ENCODE measurements around the gene VASH2. TPM values are rescaled to one million over a fixed set of nuclear protein-coding genes. Genes with fewer than 3 reads are reported as not detected.
"Not testable (repeated sequence)": the region's sequence is repeated elsewhere in the genome, so short reads cannot be mapped to it uniquely, and the experiment has no call there.

VASH2 gene
- total RNA-seq, 4 donors from 2014 or later = 1.5 TPM; not detected in 3

DNA sequence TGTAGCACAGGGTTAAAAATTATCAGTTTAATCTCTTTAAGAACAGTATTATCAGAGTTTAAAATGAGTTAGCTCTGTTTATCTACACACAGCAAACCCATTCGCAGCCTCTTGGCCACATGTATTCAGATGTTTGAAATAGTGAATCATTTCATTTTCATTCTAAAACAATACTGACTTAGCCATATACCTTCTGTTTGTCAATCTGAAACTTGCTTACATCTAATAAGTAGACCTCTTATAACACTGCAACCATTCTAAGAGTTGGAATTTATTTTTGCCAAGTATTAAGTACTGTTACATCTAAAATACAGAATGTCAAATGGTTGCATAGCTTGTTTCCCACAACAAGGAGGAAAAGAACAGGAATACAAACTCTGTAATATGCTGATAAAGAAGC is 39.9 kb downstream of the VASH2 start:
- intact Hi-C loops (cut with DNase I; ENCODE audit: low total_unique reads) = loop anchor here (10.0 kb wide), 1 partner anchor 325 kb away; no protein-coding TSS in a partner anchor
- peaks cover 0 to 30% of the 10 kb centered on the region in 2 donors for H3K36me3 ChIP-seq
- H3K27ac ChIP-seq = no peak overlapping the region

DNA sequence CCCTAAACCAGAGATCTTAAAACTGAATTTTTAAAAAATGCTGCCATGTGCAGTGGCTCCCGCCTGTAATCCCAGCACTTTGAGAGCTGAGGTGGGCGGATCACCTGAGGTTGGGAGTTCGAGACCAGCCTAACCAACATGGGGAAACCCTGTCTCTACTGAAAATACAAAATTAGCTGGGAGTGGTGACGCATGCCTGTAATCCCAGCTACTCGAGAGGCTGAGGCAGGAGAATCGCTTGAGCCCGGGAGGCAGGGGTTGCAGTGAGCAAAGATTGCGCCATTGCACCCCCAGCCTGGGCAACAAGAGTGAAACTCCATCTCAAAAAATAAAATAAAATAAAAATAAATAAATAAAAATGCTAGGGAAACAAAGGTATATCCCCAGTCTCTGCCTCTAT is 43.6 kb downstream of the VASH2 start:
- not testable (repeated sequence) for H3K4me1 ChIP-seq, ATAC-seq, H3K4me3 ChIP-seq, H3K27ac ChIP-seq, DNase-seq, H3K9me3 ChIP-seq, H3K27me3 ChIP-seq
- intact Hi-C loops (cut with DNase I; ENCODE audit: low total_unique reads) = loop anchor here (2.0 to 10.0 kb wide), 2 partner anchors 21 to 329 kb away; partner anchors contain the start of gene ANGEL2
- H3K36me3 ChIP-seq = peaks cover 0 to 63% of the 10 kb centered on the region in 2 donors
- in situ Hi-C loops (cut with MboI; ENCODE audit: low sequenced_read_pairs in 4 of 4) = loop anchor here (10.0 to 25.0 kb wide), 3 partner anchors 179 to 332 kb away; no protein-coding TSS in a partner anchor

More for the DNA sequence above, 39.9 kb downstream of the VASH2 start:
- TF ChIP-seq, protein P1, sequence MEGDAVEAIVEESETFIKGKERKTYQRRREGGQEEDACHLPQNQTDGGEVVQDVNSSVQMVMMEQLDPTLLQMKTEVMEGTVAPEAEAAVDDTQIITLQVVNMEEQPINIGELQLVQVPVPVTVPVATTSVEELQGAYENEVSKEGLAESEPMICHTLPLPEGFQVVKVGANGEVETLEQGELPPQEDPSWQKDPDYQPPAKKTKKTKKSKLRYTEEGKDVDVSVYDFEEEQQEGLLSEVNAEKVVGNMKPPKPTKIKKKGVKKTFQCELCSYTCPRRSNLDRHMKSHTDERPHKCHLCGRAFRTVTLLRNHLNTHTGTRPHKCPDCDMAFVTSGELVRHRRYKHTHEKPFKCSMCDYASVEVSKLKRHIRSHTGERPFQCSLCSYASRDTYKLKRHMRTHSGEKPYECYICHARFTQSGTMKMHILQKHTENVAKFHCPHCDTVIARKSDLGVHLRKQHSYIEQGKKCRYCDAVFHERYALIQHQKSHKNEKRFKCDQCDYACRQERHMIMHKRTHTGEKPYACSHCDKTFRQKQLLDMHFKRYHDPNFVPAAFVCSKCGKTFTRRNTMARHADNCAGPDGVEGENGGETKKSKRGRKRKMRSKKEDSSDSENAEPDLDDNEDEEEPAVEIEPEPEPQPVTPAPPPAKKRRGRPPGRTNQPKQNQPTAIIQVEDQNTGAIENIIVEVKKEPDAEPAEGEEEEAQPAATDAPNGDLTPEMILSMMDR (IDR thresholded peaks at IDR 0.05 in 4 of 5, conservative IDR thresholded peaks at IDR 0.05 in 1 of 5) = no peak
- no peak for TF ChIP-seq POLR2A (IDR thresholded peaks at IDR 0.05)
- DNase-seq = no peak
- in situ Hi-C loops (cut with MboI; ENCODE audit: low sequenced_read_pairs in 4 of 4) = loop anchor here (10.0 to 25.0 kb wide), 3 partner anchors 175 to 328 kb away; no protein-coding TSS in a partner anchor
- Histone ChIP-seq H3K4me1 (peaks cover 0 to 16% of the 10 kb centered on the region in 2 donors), H3K27me3 (no peaks in the 10 kb centered on the region), H3K4me3 (no peak overlapping the region), H3K9me3 (no peaks in the 10 kb centered on the region)
- ATAC-seq = no peak

DNA sequence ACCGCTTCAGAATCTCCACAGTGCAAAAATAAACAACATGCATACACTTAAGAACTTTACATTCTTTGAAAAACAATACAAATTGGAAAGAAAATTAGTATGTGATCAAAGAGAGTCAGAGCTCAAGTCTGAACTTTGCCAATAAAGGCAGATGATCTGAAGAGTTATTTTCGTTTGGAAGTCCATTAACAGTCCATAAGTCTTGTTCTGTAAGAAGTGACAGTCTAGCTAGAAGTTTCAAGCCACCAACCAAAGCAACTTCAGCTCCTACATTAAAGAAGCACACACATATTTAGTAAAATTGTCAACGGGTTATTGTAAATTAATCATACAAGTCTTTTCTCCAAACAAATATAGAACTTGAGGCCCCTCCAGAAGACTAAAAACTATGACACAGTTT is 44.6 kb downstream of the VASH2 start:
- no peak overlapping the region for H3K27ac ChIP-seq
- no peak overlapping the region for H3K4me3 ChIP-seq
- DNase-seq (no peak), ATAC-seq (no peak)
- TF ChIP-seq, protein P1 (IDR thresholded peaks at IDR 0.05 in 4 of 5, conservative IDR thresholded peaks at IDR 0.05 in 1 of 5) = no peak
- TF ChIP-seq POLR2A (IDR thresholded peaks at IDR 0.05) = no peak
- no peaks in the 10 kb centered on the region for H3K27me3 ChIP-seq
- peaks cover 0 to 68% of the 10 kb centered on the region in 2 donors for H3K36me3 ChIP-seq
- intact Hi-C loops (cut with DNase I; ENCODE audit: low total_unique reads) (loop anchor here (1.0 to 10.0 kb wide), 4 partner anchors 20 to 330 kb away; partner anchors contain the start of genes ANGEL2, NSL1 and TATDN3), in situ Hi-C loops (cut with MboI; ENCODE audit: low sequenced_read_pairs in 4 of 4) (loop anchor here (10.0 to 25.0 kb wide), 3 partner anchors 180 to 333 kb away; no protein-coding TSS in a partner anchor)
- H3K4me1 ChIP-seq = peaks cover 0 to 8% of the 10 kb centered on the region in 2 donors
- no peaks in the 10 kb centered on the region for H3K9me3 ChIP-seq

DNA sequence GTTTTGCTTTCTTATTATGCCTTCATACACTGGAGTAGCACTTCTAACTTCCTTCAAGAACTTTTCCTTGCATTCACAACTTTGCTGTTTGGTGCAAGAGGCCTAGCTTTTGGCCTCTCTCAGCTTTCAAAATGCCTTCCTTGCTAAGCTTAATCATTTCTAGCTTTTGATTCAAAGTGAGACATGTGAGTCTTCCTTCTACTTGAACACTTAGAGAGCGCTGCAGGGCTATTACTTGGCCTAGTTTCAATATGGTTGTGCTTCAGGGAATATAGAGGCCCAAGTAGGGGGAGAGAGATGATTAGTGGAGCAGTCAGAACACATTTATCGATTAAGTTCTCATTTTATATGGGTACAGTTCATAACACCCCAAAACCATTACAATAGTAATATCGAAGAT is 52.9 kb downstream of the VASH2 start:
- peaks cover 0 to 86% of the 10 kb centered on the region in 2 donors for H3K36me3 ChIP-seq
- ATAC-seq (no peak), DNase-seq (no peak)
- H3K4me3 ChIP-seq = no peak overlapping the region
- H3K27me3 ChIP-seq = no peaks in the 10 kb centered on the region
- no peaks in the 10 kb centered on the region for H3K9me3 ChIP-seq
- no peak overlapping the region for H3K27ac ChIP-seq
- H3K4me1 ChIP-seq = no peaks in the 10 kb centered on the region
- in situ Hi-C loops (cut with MboI; ENCODE audit: low sequenced_read_pairs in 4 of 4) = loop anchor here in 1 of 4 donors (25.0 kb wide), 1 partner anchor 966 kb away; the partner anchor contains the start of genes DTL and INTS7
- intact Hi-C loops (cut with DNase I; ENCODE audit: low total_unique reads) = no loop called here
- TF ChIP-seq, protein P1 (IDR thresholded peaks at IDR 0.05 in 4 of 5, conservative IDR thresholded peaks at IDR 0.05 in 1 of 5) = no peak
- no peak for TF ChIP-seq POLR2A (IDR thresholded peaks at IDR 0.05)

DNA sequence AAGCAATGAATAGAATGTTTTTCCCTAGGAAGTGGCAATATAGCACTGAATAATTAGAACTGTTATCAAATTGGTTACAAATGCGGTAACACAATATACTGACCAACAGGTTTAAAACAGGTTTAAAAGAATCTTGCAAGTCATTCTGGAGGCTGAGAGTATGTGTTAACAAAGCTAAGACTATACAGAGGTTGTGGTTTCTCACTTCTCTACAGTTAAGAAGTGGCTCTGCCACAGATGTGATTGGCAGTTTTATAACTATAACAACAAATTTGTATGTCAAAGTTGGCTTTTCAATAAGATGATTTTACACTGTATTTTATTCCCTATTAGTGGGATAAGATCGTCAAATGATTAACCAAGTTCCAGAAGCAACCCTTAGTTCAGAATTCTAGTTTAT is 58.2 kb downstream of the VASH2 start:
- no peak for TF ChIP-seq POLR2A (IDR thresholded peaks at IDR 0.05)
- TF ChIP-seq, protein P1 (IDR thresholded peaks at IDR 0.05 in 4 of 5, conservative IDR thresholded peaks at IDR 0.05 in 1 of 5) = no peak
- Histone ChIP-seq H3K36me3 (peaks cover 0 to 45% of the 10 kb centered on the region in 2 donors), H3K27ac (no peak overlapping the region), H3K9me3 (no peaks in the 10 kb centered on the region), H3K4me3 (no peak overlapping the region), H3K4me1 (peaks cover 3 to 7% of the 10 kb centered on the region in 2 donors), H3K27me3 (no peaks in the 10 kb centered on the region)
- DNase-seq = no peak
- in situ Hi-C loops (cut with MboI; ENCODE audit: low sequenced_read_pairs in 4 of 4) = loop anchor here in 1 of 4 donors (25.0 kb wide), 1 partner anchor 971 kb away; the partner anchor contains the start of genes DTL and INTS7
- no peak for ATAC-seq
- intact Hi-C loops (cut with DNase I; ENCODE audit: low total_unique reads) = no loop called here

Data from gastrocnemius medialis (tissue), 4 donors.